Measurements from ENCODE around the gene ITGA1.

- TF ChIP-seq CTCF (IDR thresholded peaks at IDR 0.05) (no peak), POLR2A (IDR thresholded peaks at IDR 0.05) (no peak)
Observed at GRCh38 chr5:52998552-52999313, 211.0 kb downstream of the ITGA1 start.

Measured in lower leg skin (tissue), 3 donors.